AG09319 (cell line): Measurements from ENCODE around the gene ZCCHC10.
"Not testable (repeated sequence)": the region's sequence is repeated elsewhere in the genome, so short reads cannot be mapped to it uniquely, and the experiment has no call there.

Experiments
- DNase-seq: peaks from one replicate; pipeline ENCODE4 v3.0.0-alpha.2; 2010; ENCODE audit warnings: low read depth; ENCODE audit errors: extremely low read depth
- CTCF ChIP-seq: IDR thresholded peaks from 2 replicates; pipeline ENCODE4 v1.5.1; 2011; ENCODE audit warnings: low read depth, mild to moderate bottlenecking, inconsistent platforms, low read length, moderate library complexity

The ZCCHC10 gene

GRCh38 chr5:133051542-133052316, 25.4 kb upstream of the ZCCHC10 start, which contains the start of gene HSPA4:
TSS of gene HSPA4 (plus strand) at chr5:133052013. CDS start at chr5:133052251, 238 bp downstream.
- peak; percentile 96 for DNase-seq
- no peak for TF ChIP-seq CTCF

- no peak for DNase-seq
- TF ChIP-seq CTCF = no peak
These were observed 24.8 kb upstream of the ZCCHC10 start for GRCh38 chr5:133051061-133051541.

GRCh38 chr5:133050521-133050920, 24.2 kb upstream of the ZCCHC10 start:
- DNase-seq = no peak
- no peak for TF ChIP-seq CTCF

- DNase-seq = no peak
- TF ChIP-seq CTCF = no peak
These were observed 23.3 kb upstream of the ZCCHC10 start for GRCh38 chr5:133049726-133050048.

- no peak for TF ChIP-seq CTCF
- DNase-seq = no peak
These were observed 22.8 kb upstream of the ZCCHC10 start for GRCh38 chr5:133048993-133049725.

GRCh38 chr5:133047404-133047803, 21.1 kb upstream of the ZCCHC10 start:
- no peak for TF ChIP-seq CTCF
- no peak for DNase-seq

- not testable (repeated sequence) for DNase-seq
These were observed 20.2 kb upstream of the ZCCHC10 start for GRCh38 chr5:133046560-133046959.

- TF ChIP-seq CTCF = no peak
- no peak for DNase-seq
These were observed 15.6 kb upstream of the ZCCHC10 start for GRCh38 chr5:133041910-133042309.
